ENCODE results near the gene RLN3. TPM values are rescaled to one million over a fixed set of nuclear protein-coding genes. Genes with fewer than 3 reads are reported as not detected.

Gene RLN3
- total and polyA plus RNA-seq, 4 donors, result not detected

DNA sequence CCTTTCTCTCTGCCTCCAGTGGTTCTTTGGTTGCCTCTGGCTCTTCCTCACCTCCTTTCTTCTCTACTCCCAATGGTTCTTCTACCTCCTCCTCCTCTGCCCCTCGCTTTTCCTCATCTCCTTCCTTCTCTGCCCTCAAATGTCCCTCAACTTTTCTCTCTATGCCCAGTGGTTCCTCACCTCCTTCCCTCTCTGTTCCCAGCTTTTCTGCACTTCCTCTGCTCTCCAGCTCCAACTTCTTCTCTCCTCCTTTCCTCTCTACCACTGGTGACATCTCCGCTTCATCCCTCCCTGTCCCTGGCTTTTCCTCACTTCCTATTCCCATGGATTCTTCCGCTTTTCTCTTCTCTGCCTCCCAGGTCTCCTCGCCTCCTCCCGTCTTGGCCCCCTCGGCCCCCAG lies 26.2 kb downstream of the RLN3 start (continued):
- TF ChIP-seq, protein P1, sequence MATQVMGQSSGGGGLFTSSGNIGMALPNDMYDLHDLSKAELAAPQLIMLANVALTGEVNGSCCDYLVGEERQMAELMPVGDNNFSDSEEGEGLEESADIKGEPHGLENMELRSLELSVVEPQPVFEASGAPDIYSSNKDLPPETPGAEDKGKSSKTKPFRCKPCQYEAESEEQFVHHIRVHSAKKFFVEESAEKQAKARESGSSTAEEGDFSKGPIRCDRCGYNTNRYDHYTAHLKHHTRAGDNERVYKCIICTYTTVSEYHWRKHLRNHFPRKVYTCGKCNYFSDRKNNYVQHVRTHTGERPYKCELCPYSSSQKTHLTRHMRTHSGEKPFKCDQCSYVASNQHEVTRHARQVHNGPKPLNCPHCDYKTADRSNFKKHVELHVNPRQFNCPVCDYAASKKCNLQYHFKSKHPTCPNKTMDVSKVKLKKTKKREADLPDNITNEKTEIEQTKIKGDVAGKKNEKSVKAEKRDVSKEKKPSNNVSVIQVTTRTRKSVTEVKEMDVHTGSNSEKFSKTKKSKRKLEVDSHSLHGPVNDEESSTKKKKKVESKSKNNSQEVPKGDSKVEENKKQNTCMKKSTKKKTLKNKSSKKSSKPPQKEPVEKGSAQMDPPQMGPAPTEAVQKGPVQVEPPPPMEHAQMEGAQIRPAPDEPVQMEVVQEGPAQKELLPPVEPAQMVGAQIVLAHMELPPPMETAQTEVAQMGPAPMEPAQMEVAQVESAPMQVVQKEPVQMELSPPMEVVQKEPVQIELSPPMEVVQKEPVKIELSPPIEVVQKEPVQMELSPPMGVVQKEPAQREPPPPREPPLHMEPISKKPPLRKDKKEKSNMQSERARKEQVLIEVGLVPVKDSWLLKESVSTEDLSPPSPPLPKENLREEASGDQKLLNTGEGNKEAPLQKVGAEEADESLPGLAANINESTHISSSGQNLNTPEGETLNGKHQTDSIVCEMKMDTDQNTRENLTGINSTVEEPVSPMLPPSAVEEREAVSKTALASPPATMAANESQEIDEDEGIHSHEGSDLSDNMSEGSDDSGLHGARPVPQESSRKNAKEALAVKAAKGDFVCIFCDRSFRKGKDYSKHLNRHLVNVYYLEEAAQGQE (IDR thresholded peaks at IDR 0.05), result no peak
- TF ChIP-seq FOXA1 (IDR thresholded peaks at IDR 0.05), result no peak

DNA sequence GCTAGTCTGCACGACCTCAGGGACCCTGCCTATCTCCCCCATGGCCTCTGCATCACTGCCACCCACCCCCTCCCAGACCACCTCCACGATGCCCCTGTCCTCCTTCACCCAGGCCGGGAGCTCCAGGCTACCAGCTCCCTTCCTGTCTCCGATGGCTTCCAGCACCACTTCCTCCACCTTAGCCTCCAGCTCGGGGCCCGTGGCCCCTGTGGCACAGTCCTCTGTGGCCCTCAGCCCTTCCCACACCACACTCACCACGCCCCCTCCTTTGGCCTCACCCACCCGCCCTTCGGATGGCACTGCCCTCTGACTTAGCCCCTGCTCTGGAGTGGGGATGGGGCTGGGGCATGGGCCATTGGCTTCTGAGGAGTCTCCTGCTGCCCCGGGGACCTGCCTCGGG lies 26.8 kb downstream of the RLN3 start:
- Histone ChIP-seq H3K9ac (ENCODE audit: low read depth in 1 of 2, low read length in 2 of 2) (no peak overlapping the region), H3K27me3 (ENCODE audit: control insufficient read depth in 4 of 4, insufficient read depth in 4 of 4, low read length in 3 of 4) (peaks cover 0 to 3% (median 0%) of the 10 kb centered on the region in 4 donors), H3K9me3 (ENCODE audit: control insufficient read depth in 4 of 4, low read length in 3 of 4) (no peaks in the 10 kb centered on the region), H3K27ac (ENCODE audit: low read depth in 1 of 2, low read length in 2 of 2) (no peak overlapping the region), H3K4me3 (ENCODE audit: low read depth in 1 of 3, low read length in 3 of 3) (no peak overlapping the region), H3K4me1 (ENCODE audit: control insufficient read depth in 4 of 4, insufficient read depth in 4 of 4, low read length in 3 of 4) (peaks cover 1 to 15% (median 9%) of the 10 kb centered on the region in 4 donors), H3K36me3 (ENCODE audit: control insufficient read depth in 4 of 4, insufficient read depth in 3 of 4, low read depth in 1 of 4, low read length in 3 of 4) (peaks cover 7 to 27% (median 13%) of the 10 kb centered on the region in 4 donors)
- WGBS, result 77% methylated on average over 11 of the region's 11 CpGs
- no peak for TF ChIP-seq JUND (IDR thresholded peaks at IDR 0.05)
- no peak for TF ChIP-seq TAF1 (conservative IDR thresholded peaks at IDR 0.05)
- TF ChIP-seq, protein P1 (IDR thresholded peaks at IDR 0.05), result no peak
- TF ChIP-seq, protein P2, sequence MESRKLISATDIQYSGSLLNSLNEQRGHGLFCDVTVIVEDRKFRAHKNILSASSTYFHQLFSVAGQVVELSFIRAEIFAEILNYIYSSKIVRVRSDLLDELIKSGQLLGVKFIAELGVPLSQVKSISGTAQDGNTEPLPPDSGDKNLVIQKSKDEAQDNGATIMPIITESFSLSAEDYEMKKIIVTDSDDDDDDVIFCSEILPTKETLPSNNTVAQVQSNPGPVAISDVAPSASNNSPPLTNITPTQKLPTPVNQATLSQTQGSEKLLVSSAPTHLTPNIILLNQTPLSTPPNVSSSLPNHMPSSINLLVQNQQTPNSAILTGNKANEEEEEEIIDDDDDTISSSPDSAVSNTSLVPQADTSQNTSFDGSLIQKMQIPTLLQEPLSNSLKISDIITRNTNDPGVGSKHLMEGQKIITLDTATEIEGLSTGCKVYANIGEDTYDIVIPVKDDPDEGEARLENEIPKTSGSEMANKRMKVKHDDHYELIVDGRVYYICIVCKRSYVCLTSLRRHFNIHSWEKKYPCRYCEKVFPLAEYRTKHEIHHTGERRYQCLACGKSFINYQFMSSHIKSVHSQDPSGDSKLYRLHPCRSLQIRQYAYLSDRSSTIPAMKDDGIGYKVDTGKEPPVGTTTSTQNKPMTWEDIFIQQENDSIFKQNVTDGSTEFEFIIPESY (IDR thresholded peaks at IDR 0.05), result no peak
- TF ChIP-seq HNF4A (conservative IDR thresholded peaks at IDR 0.05), result no peak
- TF ChIP-seq GABPA (IDR thresholded peaks at IDR 0.05 in 1 of 2, conservative IDR thresholded peaks at IDR 0.05 in 1 of 2), result no peak
- no peak for TF ChIP-seq EGR1 (IDR thresholded peaks at IDR 0.05; ENCODE audit: low read depth in 2 of 2)
- TF ChIP-seq RAD21 (IDR thresholded peaks at IDR 0.05), result no peak
- TF ChIP-seq, protein P3, sequence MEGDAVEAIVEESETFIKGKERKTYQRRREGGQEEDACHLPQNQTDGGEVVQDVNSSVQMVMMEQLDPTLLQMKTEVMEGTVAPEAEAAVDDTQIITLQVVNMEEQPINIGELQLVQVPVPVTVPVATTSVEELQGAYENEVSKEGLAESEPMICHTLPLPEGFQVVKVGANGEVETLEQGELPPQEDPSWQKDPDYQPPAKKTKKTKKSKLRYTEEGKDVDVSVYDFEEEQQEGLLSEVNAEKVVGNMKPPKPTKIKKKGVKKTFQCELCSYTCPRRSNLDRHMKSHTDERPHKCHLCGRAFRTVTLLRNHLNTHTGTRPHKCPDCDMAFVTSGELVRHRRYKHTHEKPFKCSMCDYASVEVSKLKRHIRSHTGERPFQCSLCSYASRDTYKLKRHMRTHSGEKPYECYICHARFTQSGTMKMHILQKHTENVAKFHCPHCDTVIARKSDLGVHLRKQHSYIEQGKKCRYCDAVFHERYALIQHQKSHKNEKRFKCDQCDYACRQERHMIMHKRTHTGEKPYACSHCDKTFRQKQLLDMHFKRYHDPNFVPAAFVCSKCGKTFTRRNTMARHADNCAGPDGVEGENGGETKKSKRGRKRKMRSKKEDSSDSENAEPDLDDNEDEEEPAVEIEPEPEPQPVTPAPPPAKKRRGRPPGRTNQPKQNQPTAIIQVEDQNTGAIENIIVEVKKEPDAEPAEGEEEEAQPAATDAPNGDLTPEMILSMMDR (IDR thresholded peaks at IDR 0.05; ENCODE audit: low read depth, low read length, missing input control), result no peak
- TF ChIP-seq YY1 (IDR thresholded peaks at IDR 0.05), result no peak
- no peak for TF ChIP-seq FOXA2 (IDR thresholded peaks at IDR 0.05)
- TF ChIP-seq, protein P4, sequence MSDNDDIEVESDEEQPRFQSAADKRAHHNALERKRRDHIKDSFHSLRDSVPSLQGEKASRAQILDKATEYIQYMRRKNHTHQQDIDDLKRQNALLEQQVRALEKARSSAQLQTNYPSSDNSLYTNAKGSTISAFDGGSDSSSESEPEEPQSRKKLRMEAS (IDR thresholded peaks at IDR 0.05), result no peak
- no peak for TF ChIP-seq HNF4G (IDR thresholded peaks at IDR 0.05)
- TF ChIP-seq NR2F2 (IDR thresholded peaks at IDR 0.05), result no peak
- no peak for TF ChIP-seq FOXA1 (IDR thresholded peaks at IDR 0.05)
- no peak for TF ChIP-seq SP1 (IDR thresholded peaks at IDR 0.05)
- TF ChIP-seq, protein P5, sequence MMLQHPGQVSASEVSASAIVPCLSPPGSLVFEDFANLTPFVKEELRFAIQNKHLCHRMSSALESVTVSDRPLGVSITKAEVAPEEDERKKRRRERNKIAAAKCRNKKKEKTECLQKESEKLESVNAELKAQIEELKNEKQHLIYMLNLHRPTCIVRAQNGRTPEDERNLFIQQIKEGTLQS (IDR thresholded peaks at IDR 0.05), result no peak
- TF ChIP-seq RXRA (IDR thresholded peaks at IDR 0.05), result no peak
- no peak for DNase-seq (ENCODE audit: low spot score)

All from liver (tissue), 9 donors.